Measurements from ENCODE around the gene ZNF581. TPM values are rescaled to one million over a fixed set of nuclear protein-coding genes. Genes with fewer than 3 reads are reported as not detected.

Gene ZNF581
- polyA plus RNA-seq, 1 donor from 2014 or later = 15.3 TPM

- no peak overlapping the region for H3K27ac ChIP-seq (ENCODE audit: low read length)
- no peaks in the 10 kb centered on the region for H3K27me3 ChIP-seq (ENCODE audit: insufficient read depth, low read depth, low read length)
- no peak overlapping the region for H2AFZ ChIP-seq (ENCODE audit: low read depth, low read length)
- H3K4me3 ChIP-seq (ENCODE audit: low read length) = peak overlapping the region; percentile 91
- no peaks in the 10 kb centered on the region for H3K9me3 ChIP-seq (ENCODE audit: low read length)
- peaks cover 43% of the 10 kb centered on the region for H3K79me2 ChIP-seq (replicated peaks; ENCODE audit: insufficient read depth, low read length)
- peak overlapping the region; percentile 94 for H3K4me2 ChIP-seq (ENCODE audit: low read length)
- no peaks in the 10 kb centered on the region for H3F3A ChIP-seq (ENCODE audit: insufficient read depth, low read length, poor library complexity, severe bottlenecking)
- H3K9me2 ChIP-seq (ENCODE audit: insufficient read depth, low read length) = no peaks in the 10 kb centered on the region
- peaks cover 42% of the 10 kb centered on the region for H4K20me1 ChIP-seq (ENCODE audit: insufficient read depth)
- H3K9ac ChIP-seq (ENCODE audit: low read length) = peak overlapping the region; percentile 98
- H3K36me3 ChIP-seq (ENCODE audit: insufficient read depth, low read length) = no peaks in the 10 kb centered on the region
- TF ChIP-seq RAD21 (conservative IDR thresholded peaks at IDR 0.05) (no peak), EZH2 (IDR thresholded peaks at IDR 0.05; ENCODE audit: borderline replicate concordance, insufficient read depth, low read length, poor library complexity, severe bottlenecking) (no peak), CTCF (IDR thresholded peaks at IDR 0.05; ENCODE audit: poor library complexity, severe bottlenecking) (no peak), POLR2AphosphoS5 (IDR thresholded peaks at IDR 0.05) (no peak), TAF1 (IDR thresholded peaks at IDR 0.05; ENCODE audit: low read depth) (no peak), EP300 (conservative IDR thresholded peaks at IDR 0.05; ENCODE audit: poor library complexity, severe bottlenecking) (no peak), REST (IDR thresholded peaks at IDR 0.05; ENCODE audit: borderline replicate concordance) (no peak), MXI1 (conservative IDR thresholded peaks at IDR 0.05; ENCODE audit: poor library complexity, severe bottlenecking) (no peak), SMC3 (conservative IDR thresholded peaks at IDR 0.05; ENCODE audit: poor library complexity) (no peak)
These were observed 13.1 kb downstream of the ZNF581 start for GRCh38 chr19:55656552-55656951.

- Histone ChIP-seq H3K79me2 (replicated peaks; ENCODE audit: insufficient read depth, low read length) (peaks cover 43% of the 10 kb centered on the region), H3K9me3 (ENCODE audit: low read length) (no peaks in the 10 kb centered on the region), H3K4me2 (ENCODE audit: low read length) (peak overlapping the region; percentile 94), H3K9ac (ENCODE audit: low read length) (peak overlapping the region; percentile 98), H3F3A (ENCODE audit: insufficient read depth, low read length, poor library complexity, severe bottlenecking) (no peaks in the 10 kb centered on the region), H2AFZ (ENCODE audit: low read depth, low read length) (no peak overlapping the region), H3K4me3 (ENCODE audit: low read length) (peak overlapping the region; percentile 91), H3K27ac (ENCODE audit: low read length) (no peak overlapping the region), H4K20me1 (ENCODE audit: insufficient read depth) (peaks cover 42% of the 10 kb centered on the region), H3K9me2 (ENCODE audit: insufficient read depth, low read length) (no peaks in the 10 kb centered on the region), H3K36me3 (ENCODE audit: insufficient read depth, low read length) (no peaks in the 10 kb centered on the region), H3K27me3 (ENCODE audit: insufficient read depth, low read depth, low read length) (no peaks in the 10 kb centered on the region)
- no peak for TF ChIP-seq POLR2AphosphoS5 (IDR thresholded peaks at IDR 0.05)
- TF ChIP-seq EZH2 (IDR thresholded peaks at IDR 0.05; ENCODE audit: borderline replicate concordance, insufficient read depth, low read length, poor library complexity, severe bottlenecking) = no peak
- no peak for TF ChIP-seq MXI1 (conservative IDR thresholded peaks at IDR 0.05; ENCODE audit: poor library complexity, severe bottlenecking)
- no peak for TF ChIP-seq EP300 (conservative IDR thresholded peaks at IDR 0.05; ENCODE audit: poor library complexity, severe bottlenecking)
- no peak for TF ChIP-seq CTCF (IDR thresholded peaks at IDR 0.05; ENCODE audit: poor library complexity, severe bottlenecking)
- no peak for TF ChIP-seq SMC3 (conservative IDR thresholded peaks at IDR 0.05; ENCODE audit: poor library complexity)
- no peak for TF ChIP-seq RAD21 (conservative IDR thresholded peaks at IDR 0.05)
- TF ChIP-seq REST (IDR thresholded peaks at IDR 0.05; ENCODE audit: borderline replicate concordance) = no peak
- TF ChIP-seq TAF1 (IDR thresholded peaks at IDR 0.05; ENCODE audit: low read depth) = no peak
These were observed 13.7 kb downstream of the ZNF581 start for GRCh38 chr19:55656988-55657747.
